ENCODE results near the gene CRELD2. TPM values are rescaled to one million over a fixed set of nuclear protein-coding genes. Genes with fewer than 3 reads are reported as not detected.
A peak's percentile ranks its signal among the peaks of the same experiment; 100 is the strongest.

CRELD2 gene
- total and polyA plus RNA-seq, 2 of the 13 experiments (the other 11 are each of a cell fraction or from before 2014, with no cell fraction given) = 17.2 to 44.7 TPM

DNA sequence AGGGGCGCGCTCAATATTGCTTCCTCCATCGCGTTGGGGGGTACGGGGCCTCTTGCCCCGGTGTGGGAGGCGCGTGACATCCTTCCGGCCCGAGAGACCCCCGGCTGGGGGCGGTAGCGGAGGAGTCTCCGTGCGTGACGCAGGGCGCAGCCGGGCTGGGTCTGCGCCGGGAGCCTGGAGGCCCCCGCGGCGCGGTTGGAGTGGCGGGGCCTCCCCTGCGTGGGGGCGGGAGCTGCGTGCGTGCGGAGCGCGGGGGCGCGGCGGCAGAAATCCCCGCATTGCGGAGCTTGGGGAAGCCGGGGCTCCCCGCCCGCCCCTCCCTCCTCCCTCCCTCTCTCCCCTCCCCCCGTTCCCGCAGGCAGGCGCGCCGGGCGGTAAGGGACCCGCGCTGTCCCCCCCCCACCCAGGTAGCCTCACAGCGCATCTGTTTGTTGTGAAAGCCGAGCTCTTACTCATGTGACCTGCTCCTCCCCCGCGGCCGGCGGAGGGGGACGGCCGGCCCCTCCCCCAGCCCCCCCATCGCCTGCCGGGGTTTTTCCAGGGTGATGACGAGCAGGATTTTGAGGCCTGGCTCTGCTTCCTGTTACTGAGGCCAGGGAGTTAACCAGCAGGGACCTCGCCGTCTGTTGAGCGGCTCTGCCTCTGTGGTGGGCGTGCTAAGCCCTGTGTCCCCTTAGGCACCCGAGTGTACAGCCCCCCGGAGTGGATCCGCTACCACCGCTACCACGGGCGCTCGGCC is 43.7 kb downstream of the CRELD2 start (continued):
- TF ChIP-seq, protein P1, sequence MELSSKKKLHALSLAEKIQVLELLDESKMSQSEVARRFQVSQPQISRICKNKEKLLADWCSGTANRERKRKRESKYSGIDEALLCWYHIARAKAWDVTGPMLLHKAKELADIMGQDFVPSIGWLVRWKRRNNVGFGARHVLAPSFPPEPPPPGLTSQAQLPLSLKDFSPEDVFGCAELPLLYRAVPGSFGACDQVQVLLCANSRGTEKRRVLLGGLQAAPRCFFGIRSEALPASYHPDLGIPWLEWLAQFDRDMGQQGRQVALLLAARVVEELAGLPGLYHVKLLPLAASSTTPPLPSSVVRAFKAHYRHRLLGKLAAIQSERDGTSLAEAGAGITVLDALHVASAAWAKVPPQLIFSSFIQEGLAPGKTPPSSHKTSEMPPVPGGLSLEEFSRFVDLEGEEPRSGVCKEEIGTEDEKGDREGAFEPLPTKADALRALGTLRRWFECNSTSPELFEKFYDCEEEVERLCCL (CRISPR knock-in tag; IDR thresholded peaks at IDR 0.05; ENCODE audit: borderline replicate concordance) = no peak
- TF ChIP-seq MED8 (CRISPR knock-in tag; IDR thresholded peaks at IDR 0.05; ENCODE audit: insufficient replicate concordance) (no peak), ZNF589 (CRISPR knock-in tag; conservative IDR thresholded peaks at IDR 0.05) (no peak), ASH2L (IDR thresholded peaks at IDR 0.05; ENCODE audit: insufficient read length, low read depth, low read length) (peak; percentile 29), SP1 (IDR thresholded peaks at IDR 0.05) (no peak), SP1 (CRISPR knock-in tag; IDR thresholded peaks at IDR 0.05) (0 out of 2 replicates have a peak, but pooled peaks have one; percentile 9), ZNF17 (CRISPR knock-in tag; IDR thresholded peaks at IDR 0.05) (no peak), NR2F2 (IDR thresholded peaks at IDR 0.05; ENCODE audit: borderline replicate concordance, low read depth) (no peak), IRF9 (CRISPR knock-in tag; IDR thresholded peaks at IDR 0.05; ENCODE audit: borderline replicate concordance) (no peak), ZNF841 (CRISPR knock-in tag; IDR thresholded peaks at IDR 0.05; ENCODE audit: borderline replicate concordance) (no peak), ZNF34 (CRISPR knock-in tag; IDR thresholded peaks at IDR 0.05; ENCODE audit: borderline replicate concordance) (no peak), U2AF1 (optimal IDR thresholded peaks at IDR 0.05; ENCODE audit: low read depth, low read length) (no peak), ETV5 (CRISPR knock-in tag; IDR thresholded peaks at IDR 0.05; ENCODE audit: borderline replicate concordance) (peak; percentile 23; the same call in 1 of the 2 replicates), SMAD3 (CRISPR knock-in tag; IDR thresholded peaks at IDR 0.05) (no peak), ZNF614 (CRISPR knock-in tag; IDR thresholded peaks at IDR 0.05; ENCODE audit: borderline replicate concordance) (no peak; the same call in 1 of the 2 replicates), MIXL1 (CRISPR knock-in tag; IDR thresholded peaks at IDR 0.05) (no peak), HOMEZ (CRISPR knock-in tag; IDR thresholded peaks at IDR 0.05; ENCODE audit: low read depth) (no peak), DMAP1 (CRISPR knock-in tag; IDR thresholded peaks at IDR 0.05) (no peak; the same call in 1 of the 2 replicates), KDM3A (CRISPR knock-in tag; IDR thresholded peaks at IDR 0.05; ENCODE audit: low read depth) (no peak), ZNF800 (CRISPR knock-in tag; IDR thresholded peaks at IDR 0.05) (no peak), ZNF607 (CRISPR knock-in tag; IDR thresholded peaks at IDR 0.05; ENCODE audit: borderline replicate concordance) (no peak)
- TF ChIP-seq, protein P2, sequence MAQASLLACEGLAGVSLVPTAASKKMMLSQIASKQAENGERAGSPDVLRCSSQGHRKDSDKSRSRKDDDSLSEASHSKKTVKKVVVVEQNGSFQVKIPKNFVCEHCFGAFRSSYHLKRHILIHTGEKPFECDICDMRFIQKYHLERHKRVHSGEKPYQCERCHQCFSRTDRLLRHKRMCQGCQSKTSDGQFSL (CRISPR knock-in tag; IDR thresholded peaks at IDR 0.05) = peak; percentile 92
- TF ChIP-seq, protein P3, sequence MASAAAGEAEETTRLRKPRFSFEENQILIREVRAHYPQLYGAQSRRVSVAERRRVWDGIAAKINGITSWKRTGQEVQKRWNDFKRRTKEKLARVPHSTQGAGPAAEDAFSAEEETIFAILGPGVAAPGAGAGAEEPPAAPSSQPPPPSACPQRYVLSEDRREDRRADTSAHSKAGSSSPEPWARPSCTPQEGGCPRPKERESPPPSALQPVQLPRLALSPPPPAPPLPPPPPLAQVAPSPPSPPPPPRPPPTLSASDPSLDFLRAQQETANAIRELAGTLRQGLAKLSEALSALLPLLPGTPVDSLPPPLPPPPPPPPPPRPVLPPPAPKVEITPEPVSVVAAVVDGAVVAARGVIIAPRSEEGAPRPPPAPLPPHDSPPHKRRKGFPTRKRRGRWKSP (CRISPR knock-in tag; IDR thresholded peaks at IDR 0.05) = no peak

All from HepG2 (cell line).